ENCODE results near the gene AMOT. TPM values are rescaled to one million over a fixed set of nuclear protein-coding genes. Genes with fewer than 3 reads are reported as not detected.

Gene AMOT
- total RNA-seq, 1 donor from 2014 or later, result 36.9 TPM

DNA sequence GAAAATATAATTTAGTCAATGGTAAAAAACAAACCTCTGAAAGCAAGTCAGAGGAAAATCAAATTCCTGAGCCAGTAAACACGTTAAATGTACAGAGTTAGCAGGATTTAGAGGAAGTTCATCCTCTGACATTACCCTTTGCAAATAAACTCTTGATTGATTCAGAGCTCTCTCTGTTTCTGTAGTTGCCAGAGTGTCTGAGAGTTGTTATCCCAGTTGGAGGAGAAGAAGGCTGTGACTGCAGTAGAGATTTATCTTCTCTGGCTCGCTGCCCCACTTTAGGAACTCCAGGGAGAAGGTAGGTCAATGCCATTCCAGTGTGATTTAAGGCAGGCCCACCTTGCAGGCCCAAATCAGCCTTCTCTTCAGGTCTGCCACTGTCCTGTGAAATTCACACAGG lies 6.2 kb upstream of the AMOT start:
- Histone ChIP-seq H3K27me3 (ENCODE audit: insufficient read depth, low read length) (no peaks in the 10 kb centered on the region), H3K4me2 (ENCODE audit: low read length) (no peak overlapping the region), H2AFZ (ENCODE audit: low read depth, low read length) (no peak overlapping the region), H3K9me3 (ENCODE audit: insufficient read depth, low read depth, low read length) (no peaks in the 10 kb centered on the region), H3K27ac (ENCODE audit: low read depth, low read length) (no peak overlapping the region), H3K4me3 (ENCODE audit: insufficient read depth, low read depth, low read length) (no peak overlapping the region), H3K79me2 (ENCODE audit: insufficient read depth, low read length) (no peaks in the 10 kb centered on the region), H3K4me1 (ENCODE audit: insufficient read depth, low read length) (peaks cover 3% of the 10 kb centered on the region), H3K36me3 (ENCODE audit: insufficient read depth, low read length) (no peaks in the 10 kb centered on the region), H4K20me1 (ENCODE audit: insufficient read depth, low read length) (no peaks in the 10 kb centered on the region), H3K9ac (ENCODE audit: low read length) (no peak overlapping the region)
- no peak for DNase-seq (ENCODE audit: low read depth)
- TF ChIP-seq, protein P1, sequence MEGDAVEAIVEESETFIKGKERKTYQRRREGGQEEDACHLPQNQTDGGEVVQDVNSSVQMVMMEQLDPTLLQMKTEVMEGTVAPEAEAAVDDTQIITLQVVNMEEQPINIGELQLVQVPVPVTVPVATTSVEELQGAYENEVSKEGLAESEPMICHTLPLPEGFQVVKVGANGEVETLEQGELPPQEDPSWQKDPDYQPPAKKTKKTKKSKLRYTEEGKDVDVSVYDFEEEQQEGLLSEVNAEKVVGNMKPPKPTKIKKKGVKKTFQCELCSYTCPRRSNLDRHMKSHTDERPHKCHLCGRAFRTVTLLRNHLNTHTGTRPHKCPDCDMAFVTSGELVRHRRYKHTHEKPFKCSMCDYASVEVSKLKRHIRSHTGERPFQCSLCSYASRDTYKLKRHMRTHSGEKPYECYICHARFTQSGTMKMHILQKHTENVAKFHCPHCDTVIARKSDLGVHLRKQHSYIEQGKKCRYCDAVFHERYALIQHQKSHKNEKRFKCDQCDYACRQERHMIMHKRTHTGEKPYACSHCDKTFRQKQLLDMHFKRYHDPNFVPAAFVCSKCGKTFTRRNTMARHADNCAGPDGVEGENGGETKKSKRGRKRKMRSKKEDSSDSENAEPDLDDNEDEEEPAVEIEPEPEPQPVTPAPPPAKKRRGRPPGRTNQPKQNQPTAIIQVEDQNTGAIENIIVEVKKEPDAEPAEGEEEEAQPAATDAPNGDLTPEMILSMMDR (IDR thresholded peaks at IDR 0.05; ENCODE audit: insufficient read depth, low read depth, low read length), result no peak
- no peak for TF ChIP-seq EZH2 (IDR thresholded peaks at IDR 0.05; ENCODE audit: insufficient read depth, low read length)
- FAIRE-seq, result no peak
- Mint-ChIP-seq H3K4me3 (ENCODE audit: unreplicated experiment) (no peak overlapping the region), H3K27me3 (ENCODE audit: low read depth, unreplicated experiment) (no peaks in the 10 kb centered on the region), H3K4me1 (ENCODE audit: low read depth, unreplicated experiment) (peaks cover 2% of the 10 kb centered on the region), H3K9me3 (ENCODE audit: unreplicated experiment) (no peaks in the 10 kb centered on the region), H3K36me3 (ENCODE audit: low read depth, unreplicated experiment) (no peaks in the 10 kb centered on the region), H3K27ac (ENCODE audit: unreplicated experiment) (no peak overlapping the region)

DNA sequence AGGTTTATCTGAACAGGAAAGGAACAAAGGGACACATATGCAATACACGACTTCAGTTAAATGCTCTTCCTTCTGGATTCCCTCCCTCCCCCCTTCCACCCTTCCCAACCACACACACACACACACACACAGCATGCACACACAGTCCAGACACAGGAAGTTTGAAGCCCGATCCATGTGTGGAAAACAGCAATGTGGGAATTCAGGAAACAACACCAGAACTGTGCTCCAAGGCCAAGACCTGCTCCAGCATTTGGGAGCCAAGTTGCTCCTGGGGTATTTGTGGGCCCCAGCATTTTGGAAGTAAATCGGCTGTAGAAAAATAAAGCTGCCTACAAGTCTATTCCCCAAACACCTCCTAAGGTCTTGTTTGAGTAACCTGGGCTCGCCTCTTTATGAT lies 5.6 kb upstream of the AMOT start:
- Mint-ChIP-seq H3K9me3 (ENCODE audit: unreplicated experiment) (no peaks in the 10 kb centered on the region), H3K27ac (ENCODE audit: unreplicated experiment) (no peak overlapping the region), H3K4me3 (ENCODE audit: unreplicated experiment) (no peak overlapping the region), H3K4me1 (ENCODE audit: low read depth, unreplicated experiment) (no peaks in the 10 kb centered on the region), H3K27me3 (ENCODE audit: low read depth, unreplicated experiment) (no peaks in the 10 kb centered on the region), H3K36me3 (ENCODE audit: low read depth, unreplicated experiment) (no peaks in the 10 kb centered on the region)
- H4K20me1 ChIP-seq (ENCODE audit: insufficient read depth, low read length), result no peaks in the 10 kb centered on the region
- H2AFZ ChIP-seq (ENCODE audit: low read depth, low read length), result no peak overlapping the region
- H3K4me2 ChIP-seq (ENCODE audit: low read length), result no peak overlapping the region
- peaks cover 3% of the 10 kb centered on the region for H3K4me1 ChIP-seq (ENCODE audit: insufficient read depth, low read length)
- DNase-seq (ENCODE audit: low read depth), result no peak
- H3K27me3 ChIP-seq (ENCODE audit: insufficient read depth, low read length), result no peaks in the 10 kb centered on the region
- H3K9me3 ChIP-seq (ENCODE audit: insufficient read depth, low read depth, low read length), result no peaks in the 10 kb centered on the region
- TF ChIP-seq, protein P1 (IDR thresholded peaks at IDR 0.05; ENCODE audit: insufficient read depth, low read depth, low read length), result no peak
- no peak for TF ChIP-seq EZH2 (IDR thresholded peaks at IDR 0.05; ENCODE audit: insufficient read depth, low read length)
- FAIRE-seq, result no peak
- H3K4me3 ChIP-seq (ENCODE audit: insufficient read depth, low read depth, low read length), result no peak overlapping the region
- H3K27ac ChIP-seq (ENCODE audit: low read depth, low read length), result no peak overlapping the region
- H3K79me2 ChIP-seq (ENCODE audit: insufficient read depth, low read length), result no peaks in the 10 kb centered on the region
- no peaks in the 10 kb centered on the region for H3K36me3 ChIP-seq (ENCODE audit: insufficient read depth, low read length)
- H3K9ac ChIP-seq (ENCODE audit: low read length), result no peak overlapping the region

DNA sequence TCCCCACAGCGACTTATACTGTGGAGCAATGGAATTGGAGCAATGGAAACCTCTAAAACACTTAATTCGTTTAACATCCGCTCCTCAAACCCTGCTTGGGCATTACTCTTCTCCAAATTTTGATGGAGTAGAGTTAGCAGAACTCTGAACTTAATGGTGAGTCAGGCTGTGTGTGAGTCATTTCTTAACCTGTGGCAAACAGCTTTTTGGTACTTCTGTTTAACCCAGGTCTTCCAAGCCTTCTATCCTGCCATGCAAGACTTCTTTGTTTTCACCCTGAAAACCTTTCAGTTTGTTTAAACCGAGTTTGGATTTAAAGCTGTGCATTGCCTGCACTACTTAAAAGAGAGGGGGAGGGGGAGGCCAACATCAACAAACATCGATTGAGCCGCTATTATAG lies 3.6 kb upstream of the AMOT start:
- Mint-ChIP-seq H3K27ac (ENCODE audit: unreplicated experiment) (no peak overlapping the region), H3K36me3 (ENCODE audit: low read depth, unreplicated experiment) (no peaks in the 10 kb centered on the region), H3K27me3 (ENCODE audit: low read depth, unreplicated experiment) (no peaks in the 10 kb centered on the region), H3K9me3 (ENCODE audit: unreplicated experiment) (no peaks in the 10 kb centered on the region), H3K4me3 (ENCODE audit: unreplicated experiment) (no peak overlapping the region), H3K4me1 (ENCODE audit: low read depth, unreplicated experiment) (no peaks in the 10 kb centered on the region)
- no peak overlapping the region for H3K4me3 ChIP-seq (ENCODE audit: insufficient read depth, low read depth, low read length)
- no peaks in the 10 kb centered on the region for H3K9me3 ChIP-seq (ENCODE audit: insufficient read depth, low read depth, low read length)
- H2AFZ ChIP-seq (ENCODE audit: low read depth, low read length), result no peak overlapping the region
- no peaks in the 10 kb centered on the region for H3K36me3 ChIP-seq (ENCODE audit: insufficient read depth, low read length)
- H3K27me3 ChIP-seq (ENCODE audit: insufficient read depth, low read length), result no peaks in the 10 kb centered on the region
- H3K79me2 ChIP-seq (ENCODE audit: insufficient read depth, low read length), result no peaks in the 10 kb centered on the region
- H3K27ac ChIP-seq (ENCODE audit: low read depth, low read length), result no peak overlapping the region
- H3K4me1 ChIP-seq (ENCODE audit: insufficient read depth, low read length), result peaks cover 3% of the 10 kb centered on the region
- H4K20me1 ChIP-seq (ENCODE audit: insufficient read depth, low read length), result no peaks in the 10 kb centered on the region
- peak; percentile 85 for FAIRE-seq
- H3K9ac ChIP-seq (ENCODE audit: low read length), result no peak overlapping the region
- peak overlapping the region; percentile 33 for H3K4me2 ChIP-seq (ENCODE audit: low read length)
- peak; percentile 34 for DNase-seq (ENCODE audit: low read depth)
- TF ChIP-seq EZH2 (IDR thresholded peaks at IDR 0.05; ENCODE audit: insufficient read depth, low read length), result no peak
- TF ChIP-seq, protein P1 (IDR thresholded peaks at IDR 0.05; ENCODE audit: insufficient read depth, low read depth, low read length), result no peak

Data from astrocyte (in vitro differentiated cells and primary cell).